ENCODE data around the gene TUBGCP6.

The TUBGCP6 gene

DNA sequence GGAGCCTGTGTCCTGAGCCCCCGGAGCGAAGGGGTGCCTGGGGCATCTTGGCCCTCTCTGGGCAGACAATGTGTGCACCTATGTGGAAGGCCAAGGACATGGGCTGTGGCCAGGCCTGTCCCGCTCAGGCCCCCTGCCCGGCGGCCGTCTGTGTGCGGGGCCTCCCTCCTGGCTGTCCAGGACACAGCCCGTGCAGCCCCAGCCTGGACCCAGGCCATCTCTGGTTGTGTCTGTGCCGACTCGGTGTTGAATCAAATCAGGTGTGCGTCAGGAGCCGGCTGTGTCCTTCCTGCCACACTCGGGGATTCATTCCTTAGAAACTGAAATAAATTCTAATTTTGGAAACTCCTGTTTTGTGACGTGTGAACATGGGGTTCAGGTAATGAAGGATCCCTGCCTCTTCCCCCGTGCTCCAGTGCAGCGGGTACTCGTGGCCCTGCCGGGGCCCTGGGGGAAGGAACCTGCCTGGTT is 45.5 kb downstream of the TUBGCP6 start:
- H3K9me3 ChIP-seq = no peaks in the 10 kb centered on the region
- no peaks in the 10 kb centered on the region for H3K27me3 ChIP-seq
- H3K36me3 ChIP-seq = peaks cover 49% of the 10 kb centered on the region
- no peak for DNase-seq
- H3K4me1 ChIP-seq = no peaks in the 10 kb centered on the region
- TF ChIP-seq, protein P1, sequence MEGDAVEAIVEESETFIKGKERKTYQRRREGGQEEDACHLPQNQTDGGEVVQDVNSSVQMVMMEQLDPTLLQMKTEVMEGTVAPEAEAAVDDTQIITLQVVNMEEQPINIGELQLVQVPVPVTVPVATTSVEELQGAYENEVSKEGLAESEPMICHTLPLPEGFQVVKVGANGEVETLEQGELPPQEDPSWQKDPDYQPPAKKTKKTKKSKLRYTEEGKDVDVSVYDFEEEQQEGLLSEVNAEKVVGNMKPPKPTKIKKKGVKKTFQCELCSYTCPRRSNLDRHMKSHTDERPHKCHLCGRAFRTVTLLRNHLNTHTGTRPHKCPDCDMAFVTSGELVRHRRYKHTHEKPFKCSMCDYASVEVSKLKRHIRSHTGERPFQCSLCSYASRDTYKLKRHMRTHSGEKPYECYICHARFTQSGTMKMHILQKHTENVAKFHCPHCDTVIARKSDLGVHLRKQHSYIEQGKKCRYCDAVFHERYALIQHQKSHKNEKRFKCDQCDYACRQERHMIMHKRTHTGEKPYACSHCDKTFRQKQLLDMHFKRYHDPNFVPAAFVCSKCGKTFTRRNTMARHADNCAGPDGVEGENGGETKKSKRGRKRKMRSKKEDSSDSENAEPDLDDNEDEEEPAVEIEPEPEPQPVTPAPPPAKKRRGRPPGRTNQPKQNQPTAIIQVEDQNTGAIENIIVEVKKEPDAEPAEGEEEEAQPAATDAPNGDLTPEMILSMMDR (IDR thresholded peaks at IDR 0.05; ENCODE audit: low read depth, low read length) = no peak
- H3K4me3 ChIP-seq (ENCODE audit: low read depth, low read length) = peak overlapping the region; percentile 73

DNA sequence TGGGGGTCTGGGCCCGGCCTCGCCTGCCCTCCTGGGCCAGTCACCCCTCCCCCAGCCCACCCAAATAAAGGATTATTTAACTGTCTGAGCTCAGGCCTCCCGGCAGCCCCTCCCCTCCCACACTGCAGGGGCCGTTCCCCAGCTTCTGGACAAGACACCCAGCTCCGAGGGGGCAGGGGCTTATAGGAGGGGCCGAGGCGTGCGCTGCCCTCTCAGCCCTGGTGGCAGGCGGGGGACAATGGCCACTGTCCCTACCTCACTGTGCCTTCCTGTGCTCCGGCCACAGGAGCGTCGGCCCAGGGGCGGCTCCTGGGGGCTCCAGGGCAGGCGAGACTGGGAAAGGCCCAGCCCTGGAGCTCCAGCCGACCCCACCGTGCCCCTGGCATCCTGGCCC is 46.2 kb downstream of the TUBGCP6 start:
- Histone ChIP-seq H3K4me3 (ENCODE audit: low read depth, low read length) (no peak overlapping the region), H3K36me3 (peaks cover 50% of the 10 kb centered on the region), H3K27me3 (no peaks in the 10 kb centered on the region), H3K4me1 (no peaks in the 10 kb centered on the region), H3K9me3 (no peaks in the 10 kb centered on the region)
- TF ChIP-seq, protein P1 (IDR thresholded peaks at IDR 0.05; ENCODE audit: low read depth, low read length) = no peak
- no peak for DNase-seq

DNA sequence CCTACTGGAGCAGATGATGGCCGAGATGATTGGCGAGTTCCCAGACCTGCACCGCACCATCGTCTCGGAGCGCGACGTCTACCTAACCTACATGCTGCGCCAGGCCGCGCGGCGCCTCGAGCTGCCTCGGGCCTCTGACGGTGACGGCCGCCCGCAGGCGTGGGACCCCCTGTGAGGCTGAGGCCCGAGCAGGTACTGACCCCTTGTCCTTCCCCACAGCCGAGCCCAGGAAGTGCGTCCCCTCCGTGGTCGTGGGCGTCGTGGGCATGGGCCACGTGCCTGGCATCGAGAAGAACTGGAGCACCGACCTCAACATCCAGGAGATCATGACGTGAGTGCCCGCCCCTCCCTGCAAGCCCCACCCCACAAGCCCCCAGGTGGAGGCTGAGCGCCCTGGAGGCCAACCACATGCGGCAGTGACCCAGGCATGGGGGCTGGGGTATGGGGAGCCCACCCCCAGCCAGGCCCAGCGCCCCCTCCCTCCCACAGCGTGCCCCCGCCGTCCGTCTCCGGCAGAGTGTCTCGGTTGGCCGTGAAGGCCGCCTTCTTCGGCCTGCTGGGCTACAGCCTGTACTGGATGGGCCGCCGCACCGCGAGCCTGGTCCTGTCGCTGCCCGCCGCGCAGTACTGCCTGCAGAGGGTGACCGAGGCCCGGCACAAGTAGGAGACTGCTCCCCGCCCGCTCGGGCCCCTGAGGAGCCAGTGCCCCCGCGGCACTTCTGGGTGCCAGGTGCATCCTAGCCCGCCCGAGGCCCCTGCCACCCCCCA is 46.8 kb downstream of the TUBGCP6 start:
- no peaks in the 10 kb centered on the region for H3K9me3 ChIP-seq
- DNase-seq = no peak
- no peak overlapping the region for H3K4me3 ChIP-seq (ENCODE audit: low read depth, low read length)
- H3K27me3 ChIP-seq = no peaks in the 10 kb centered on the region
- H3K4me1 ChIP-seq = no peaks in the 10 kb centered on the region
- peaks cover 50% of the 10 kb centered on the region for H3K36me3 ChIP-seq
- TF ChIP-seq, protein P1 (IDR thresholded peaks at IDR 0.05; ENCODE audit: low read depth, low read length) = no peak

DNA sequence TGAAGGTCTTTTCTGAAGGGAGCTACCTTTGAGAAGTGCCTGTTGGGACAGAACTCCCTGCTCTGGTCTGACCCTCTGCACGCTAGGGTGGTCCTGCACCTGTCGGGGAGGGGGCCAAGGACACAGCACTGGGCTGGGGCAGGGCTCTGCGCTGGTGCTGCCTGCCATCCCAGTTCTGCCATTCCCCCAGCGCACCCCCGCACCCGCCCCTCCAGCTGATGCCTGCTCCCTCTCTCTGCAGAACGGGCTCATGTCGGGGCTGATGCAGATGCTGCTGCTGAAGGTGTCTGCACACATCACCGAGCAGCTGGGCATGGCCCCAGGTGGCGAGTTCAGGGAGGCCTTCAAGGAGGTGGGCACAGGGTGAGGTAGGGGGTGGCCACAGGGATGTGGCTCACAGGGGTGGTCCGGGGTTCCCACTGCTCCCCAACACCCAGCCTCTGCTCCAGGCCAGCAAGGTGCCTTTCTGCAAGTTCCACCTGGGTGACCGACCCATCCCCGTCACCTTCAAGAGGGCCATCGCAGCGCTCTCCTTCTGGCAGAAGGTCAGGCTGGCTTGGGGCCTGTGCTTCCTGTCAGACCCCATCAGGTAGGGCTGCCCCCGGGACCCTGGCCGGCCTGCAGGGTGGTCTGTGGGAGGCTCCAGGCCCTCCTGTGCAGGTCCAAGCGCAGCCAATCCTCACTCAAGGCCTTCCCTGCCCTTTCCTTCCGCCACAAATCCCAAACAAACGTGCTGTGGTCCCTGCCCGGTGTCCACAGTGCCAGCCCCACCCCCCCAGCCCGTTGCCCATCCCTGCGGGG is 47.6 kb downstream of the TUBGCP6 start:
- Histone ChIP-seq H3K27me3 (no peaks in the 10 kb centered on the region), H3K4me3 (ENCODE audit: low read depth, low read length) (no peak overlapping the region), H3K9me3 (no peaks in the 10 kb centered on the region), H3K4me1 (no peaks in the 10 kb centered on the region), H3K36me3 (peaks cover 45% of the 10 kb centered on the region)
- TF ChIP-seq, protein P1 (IDR thresholded peaks at IDR 0.05; ENCODE audit: low read depth, low read length) = no peak
- no peak for DNase-seq

DNA sequence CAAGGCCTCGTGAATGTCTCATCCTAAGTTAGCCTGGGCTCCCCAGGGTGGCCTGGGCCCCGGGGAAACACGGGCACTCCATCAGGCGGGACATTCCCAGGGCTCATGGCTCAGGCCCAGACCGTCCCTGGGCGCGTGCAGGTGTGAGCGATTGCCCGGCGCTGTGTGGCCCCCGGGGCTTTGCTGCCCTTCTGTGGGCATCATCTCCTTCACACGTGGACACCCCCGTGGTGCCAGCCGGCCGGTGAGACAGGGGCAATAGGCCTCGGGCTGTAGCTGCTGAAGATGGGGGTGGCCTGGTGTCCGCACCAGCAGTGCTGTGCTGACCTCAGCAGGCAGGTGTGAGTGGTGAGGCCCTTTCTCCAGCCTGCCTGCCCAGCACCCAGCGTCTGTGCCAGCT is 48.6 kb downstream of the TUBGCP6 start:
- Histone ChIP-seq H3K9me3 (no peaks in the 10 kb centered on the region), H3K36me3 (peaks cover 45% of the 10 kb centered on the region)

More for the DNA sequence above, 48.6 kb downstream of the TUBGCP6 start:
- TF ChIP-seq, protein P1 (IDR thresholded peaks at IDR 0.05; ENCODE audit: low read depth, low read length) = no peak
- Histone ChIP-seq H3K4me1 (peaks cover 2% of the 10 kb centered on the region), H3K4me3 (ENCODE audit: low read depth, low read length) (no peak overlapping the region), H3K27me3 (no peaks in the 10 kb centered on the region)
- no peak for DNase-seq

All from BE2C (cell line).